Endothelial cell of umbilical vein (primary cell): ENCODE measurements around the gene ARRB1. TPM values are rescaled to one million over a fixed set of nuclear protein-coding genes. Genes with fewer than 3 reads are reported as not detected.

Experiments used
- Bru-seq: library from RNA; stranded (reverse); fragments of 400-500 nt; gene quantifications from one replicate; lab custom pipeline; 2021; lab: Mats Ljungman, UMichigan
- BruChase-seq, 2 experiments: library from RNA; stranded (reverse); fragments of 400-500 nt; gene quantifications; one replicate each; lab custom pipeline; 2021; lab: Mats Ljungman, UMichigan
- BruUV-seq: library from RNA; stranded (reverse); fragments of 400-500 nt; replicated peaks from 2 replicates; lab custom pipeline; 2021; lab: Mats Ljungman, UMichigan
- CTCF ChIA-PET: fragments of 300-600, 350-600 bp; sonication (Branson Sonifier 250); formaldehyde crosslinking; loops from one replicate; lab custom pipeline; 2021; ENCODE audit warnings: antibody characterized with exemption, inconsistent platforms; lab: Charles Lee
- POLR2A ChIA-PET: fragments of 300-600, 350-600 bp; sonication (Branson Sonifier 250); formaldehyde crosslinking; loops from one replicate; lab custom pipeline; 2021; ENCODE audit warnings: antibody characterized with exemption, inconsistent platforms; lab: Charles Lee
- DNase-seq: peaks from one replicate; pipeline ENCODE4 v3.0.0-alpha.2; 2011; ENCODE audit warnings: low read depth, low spot score
- FAIRE-seq: peaks from 2 replicates; lab custom pipeline; 2011; peaks lifted over from hg19 to GRCh38; lab: Jason Lieb, UNC
- H2AFZ ChIP-seq: 2 replicates; pipeline ENCODE4 v1.6.0; 2012; ENCODE audit warnings: low read depth, low read length, control low read depth, inconsistent platforms
- H3K27ac ChIP-seq: 2 replicates; pipeline ENCODE4 v1.5.1; 2011; ENCODE audit warnings: low read depth, mild to moderate bottlenecking, control low read depth, low read length, moderate library complexity; ENCODE audit not compliant: insufficient read depth
- H3K27me3 ChIP-seq, 2 experiments: 2 replicates each; pipeline versions ENCODE4 v1.6.0 to v1.6.1; 2011; ENCODE audit warnings: low read length in 2 of 2, mixed read lengths in 1 of 2; ENCODE audit not compliant: control insufficient read depth in 2 of 2, insufficient read depth in 2 of 2
- H3K36me3 ChIP-seq, 2 experiments: 2 replicates in 1 of 2; 3 replicates in 1 of 2; pipeline ENCODE4 v1.5.1; 2011; ENCODE audit warnings: low read length in 2 of 2, mild to moderate bottlenecking in 1 of 2, moderate library complexity in 1 of 2; ENCODE audit not compliant: control insufficient read depth in 2 of 2, insufficient read depth in 2 of 2; ENCODE audit errors: extremely low read depth in 1 of 2
- H3K4me1 ChIP-seq: 3 replicates; pipeline ENCODE4 v1.5.1; 2011; ENCODE audit warnings: mild to moderate bottlenecking, low read length; ENCODE audit not compliant: control insufficient read depth, insufficient read depth; ENCODE audit errors: extremely low read depth
- H3K4me2 ChIP-seq: 2 replicates; pipeline ENCODE4 v1.6.1; 2011; ENCODE audit warnings: low read length, control low read depth, mixed read lengths; ENCODE audit not compliant: insufficient read depth
- H3K4me3 ChIP-seq, 3 experiments: fragments of 200-600 bp in 1 of 3; sonication (generic), shearing (Covaris generic) in 1 of 3; replicated peaks in 1 of 3; 2 replicates each; pipeline ENCODE4 v1.5.1; 2011 to 2016; ENCODE audit warnings: control low read depth in 3 of 3, low read length in 3 of 3, mild to moderate bottlenecking in 2 of 3, inconsistent platforms in 1 of 3, low read depth in 1 of 3, moderate library complexity in 1 of 3; ENCODE audit not compliant: insufficient read depth in 1 of 3
- H3K79me2 ChIP-seq: 2 replicates; pipeline ENCODE4 v1.6.0; 2012; ENCODE audit warnings: low read length, inconsistent platforms; ENCODE audit not compliant: control insufficient read depth, insufficient read depth
- H3K9ac ChIP-seq: replicated peaks from 2 replicates; pipeline ENCODE3; 2011; ENCODE audit warnings: low read length, control low read depth; ENCODE audit not compliant: insufficient read depth; ENCODE audit errors: extremely low read depth
- H3K9me1 ChIP-seq: replicated peaks from 3 replicates; pipeline ENCODE4 v1.6.0; 2011; ENCODE audit warnings: mild to moderate bottlenecking, low read length; ENCODE audit not compliant: control insufficient read depth, insufficient read depth; ENCODE audit errors: extremely low read depth
- H3K9me3 ChIP-seq: replicated peaks from 2 replicates; pipeline ENCODE4 v1.5.1; 2012; ENCODE audit warnings: low read length, inconsistent platforms; ENCODE audit not compliant: control insufficient read depth, insufficient read depth
- H4K20me1 ChIP-seq: replicated peaks from 2 replicates; pipeline ENCODE3; 2011; ENCODE audit warnings: mild to moderate bottlenecking, low read length; ENCODE audit not compliant: control insufficient read depth, insufficient read depth; ENCODE audit errors: extremely low read depth
- EZH2 ChIP-seq: IDR thresholded peaks from 2 replicates; pipeline ENCODE4 v1.6.1; 2012; ENCODE audit warnings: borderline replicate concordance, low read depth, mild to moderate bottlenecking, moderate library complexity, low read length, inconsistent platforms; ENCODE audit not compliant: severe bottlenecking
- FOS ChIP-seq: IDR thresholded peaks from 2 replicates; pipeline ENCODE4 v1.6.1; 2011; ENCODE audit warnings: mild to moderate bottlenecking, low read length, moderate library complexity, borderline replicate concordance; ENCODE audit not compliant: insufficient read depth
- GATA2 ChIP-seq: IDR thresholded peaks from 2 replicates; pipeline ENCODE4 v1.7.0; 2011; ENCODE audit warnings: low read depth, mild to moderate bottlenecking, moderate library complexity, mixed read lengths, low read length; ENCODE audit not compliant: insufficient read length, insufficient read depth
- JUN ChIP-seq: IDR thresholded peaks from 2 replicates; pipeline ENCODE4 v1.6.1; 2011; ENCODE audit warnings: borderline replicate concordance, low read depth; ENCODE audit not compliant: insufficient read length, insufficient read depth
- MYC ChIP-seq: IDR thresholded peaks from one replicate; pipeline ENCODE4 v1.6.1; 2011; ENCODE audit warnings: mild to moderate bottlenecking, low read depth, low read length
- POLR2A ChIP-seq: IDR thresholded peaks from 2 replicates; pipeline ENCODE4 v1.6.1; 2012; ENCODE audit warnings: low read depth, mild to moderate bottlenecking, control low read depth, low read length
- POLR2AphosphoS5 ChIP-seq: IDR thresholded peaks from 2 replicates; pipeline ENCODE4 v1.6.1; 2012; ENCODE audit warnings: low read depth, mild to moderate bottlenecking, control low read depth, low read length, moderate library complexity; ENCODE audit not compliant: insufficient read depth
- dilution Hi-C: fragments of 300-500 bp; cut with MboI; formaldehyde crosslinking; loops from one replicate; pipeline ENCODE4 v1.15.0; 2019; ENCODE audit warnings: low sequenced_read_pairs; ENCODE audit not compliant: extremely low pct_ligation_motif_present
- intact Hi-C: fragments of 100-400 bp; cut with micrococcal nuclease; formaldehyde crosslinking; loops from one replicate; pipeline ENCODE4 v1.10.0; 2022
- long read RNA-seq: library from polyadenylated mRNA; stranded (forward); transcript quantifications from one replicate; pipeline ENCODE4 v2.0.0, GENCODE V29; 2021
- polyA minus RNA-seq, 3 experiments: library from RNA; depleted of rRNA, polyadenylated mRNA; stranded (reverse); fragments of >200 nt; gene quantifications; 1 replicate in 1 of 3; 2 replicates in 2 of 3; pipeline ENCODE4 v1.2.3, GENCODE V29; 2011
- polyA plus RNA-seq, 4 experiments: library from polyadenylated mRNA; depleted of rRNA in 3 of 4; stranded (reverse) in 3 of 4; unstranded in 1 of 4; fragments of >200 nt; gene quantifications; 2 replicates each; pipeline versions ENCODE4 v1.2.1 to v1.2.3, GENCODE V29; 2011 to 2012; ENCODE audit warnings: missing spikeins in 1 of 4
- total RNA-seq: library from RNA; stranded (reverse); gene quantifications from 2 replicates; pipeline ENCODE4 v1.2.3, GENCODE V29; 2021
- TF ChIP-seq, protein P1 (sequence below): IDR thresholded peaks from 2 replicates; pipeline ENCODE4 v1.6.1; 2011; ENCODE audit not compliant: insufficient read depth, insufficient read length
- TF ChIP-seq, protein P2 (sequence below), 2 donors: IDR thresholded peaks; 1 replicate in 1 of 2; 2 replicates in 1 of 2; pipeline ENCODE4 v1.5.1; 2011; ENCODE audit warnings: low read length in 2 of 2, mild to moderate bottlenecking in 2 of 2, moderate library complexity in 2 of 2, control low read depth in 1 of 2, inconsistent platforms in 1 of 2, low read depth in 1 of 2; ENCODE audit not compliant: insufficient read depth in 1 of 2; ENCODE audit errors: extremely low read depth in 1 of 2

ARRB1 gene
- total RNA-seq (63.9 and 83.7 TPM in 2 replicates), polyA plus RNA-seq (76.6 and 92.6 TPM in 2 replicates), polyA minus RNA-seq (284 and 350 TPM in 2 replicates), Bru-seq, nascent RNA (percentile 67 among the genes with signal in this experiment), BruChase-seq, experiment 1, labeled RNA remaining after a 6-hour chase (percentile 90 among the genes with signal in this experiment), BruChase-seq, experiment 2, labeled RNA remaining after a 2-hour chase (percentile 87 among the genes with signal in this experiment)
- 95.5 and 102 TPM in 2 replicates for polyA plus RNA-seq (2011; cell fraction: cytosol; rRNA removed)
- polyA plus RNA-seq (2011; cell fraction: nucleus; rRNA removed): 93.4 and 108 TPM in 2 replicates
- polyA plus RNA-seq (2012): 41.0 and 44.6 TPM in 2 replicates
- polyA minus RNA-seq (2011; cell fraction: cytosol; rRNA and poly(A)+ RNA removed): 16.3 TPM
- polyA minus RNA-seq (2011; cell fraction: nucleus; rRNA and poly(A)+ RNA removed): 109 and 112 TPM in 2 replicates
- long read RNA-seq, transcript ARRB1-201 (15 exons, 1,895 nt): major isoform, 23 of 52 reads
- long read RNA-seq, transcript ARRB1-202 (16 exons, 3,336 nt): minor isoform, 5 of 52 reads
- long read RNA-seq, partial matches to known transcripts: 3 of 52 reads
- long read RNA-seq, other reads (novel, unspliced or antisense): 21 of 52 reads

DNA sequence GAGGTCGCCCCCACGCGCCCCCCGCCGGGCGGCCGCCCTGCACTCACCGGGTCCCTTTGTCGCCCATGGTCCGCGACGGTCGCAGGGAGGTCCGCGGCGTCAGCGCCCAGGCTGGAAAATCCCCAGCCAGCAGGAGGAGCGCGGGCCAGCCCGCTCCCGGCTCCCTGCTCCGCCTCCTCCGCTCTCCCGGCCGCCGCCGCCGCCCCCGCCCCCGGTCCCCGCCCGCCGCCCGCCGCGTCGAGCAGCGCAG lies at the start of gene ARRB1:
Gene ARRB1, minus strand, starts transcription at position 121 of the 250 bp plus-strand sequence. Its CDS starts 54 bp downstream, at position 67.
- Histone ChIP-seq H3K4me3 (peak within 1 kb of the TSS in 2 of 3 experiments; percentile 33 to 85), H3K36me3 (no peaks in the 10 kb centered on the region), H3K4me2 (peak within 1 kb of the TSS; percentile 55), H3K27ac (peak within 1 kb of the TSS; percentile 80), H4K20me1 (no peaks in the 10 kb centered on the region), H2AFZ (peak within 1 kb of the TSS; percentile 76), H3K9ac (peak within 1 kb of the TSS; percentile 19), H3K9me1 (no peaks in the 10 kb centered on the region), H3K9me3 (no peaks in the 10 kb centered on the region), H3K79me2 (peaks cover 17% of the 10 kb centered on the region), H3K27me3 (no peaks in the 10 kb centered on the region), H3K4me1 (peaks cover 45% of the 10 kb centered on the region)
- no peak for DNase-seq
- intact Hi-C loops (no loop called here), dilution Hi-C loops (no loop called here)
- no peak for FAIRE-seq
- no TSS peak for BruUV-seq
- no peak for TF ChIP-seq POLR2A
- no peak for TF ChIP-seq GATA2
- TF ChIP-seq POLR2AphosphoS5: no peak
- TF ChIP-seq, protein P1, sequence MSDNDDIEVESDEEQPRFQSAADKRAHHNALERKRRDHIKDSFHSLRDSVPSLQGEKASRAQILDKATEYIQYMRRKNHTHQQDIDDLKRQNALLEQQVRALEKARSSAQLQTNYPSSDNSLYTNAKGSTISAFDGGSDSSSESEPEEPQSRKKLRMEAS: no peak
- TF ChIP-seq MYC: no peak
- TF ChIP-seq EZH2: no peak
- TF ChIP-seq JUN: no peak
- no peak for TF ChIP-seq FOS
- TF ChIP-seq, protein P2, sequence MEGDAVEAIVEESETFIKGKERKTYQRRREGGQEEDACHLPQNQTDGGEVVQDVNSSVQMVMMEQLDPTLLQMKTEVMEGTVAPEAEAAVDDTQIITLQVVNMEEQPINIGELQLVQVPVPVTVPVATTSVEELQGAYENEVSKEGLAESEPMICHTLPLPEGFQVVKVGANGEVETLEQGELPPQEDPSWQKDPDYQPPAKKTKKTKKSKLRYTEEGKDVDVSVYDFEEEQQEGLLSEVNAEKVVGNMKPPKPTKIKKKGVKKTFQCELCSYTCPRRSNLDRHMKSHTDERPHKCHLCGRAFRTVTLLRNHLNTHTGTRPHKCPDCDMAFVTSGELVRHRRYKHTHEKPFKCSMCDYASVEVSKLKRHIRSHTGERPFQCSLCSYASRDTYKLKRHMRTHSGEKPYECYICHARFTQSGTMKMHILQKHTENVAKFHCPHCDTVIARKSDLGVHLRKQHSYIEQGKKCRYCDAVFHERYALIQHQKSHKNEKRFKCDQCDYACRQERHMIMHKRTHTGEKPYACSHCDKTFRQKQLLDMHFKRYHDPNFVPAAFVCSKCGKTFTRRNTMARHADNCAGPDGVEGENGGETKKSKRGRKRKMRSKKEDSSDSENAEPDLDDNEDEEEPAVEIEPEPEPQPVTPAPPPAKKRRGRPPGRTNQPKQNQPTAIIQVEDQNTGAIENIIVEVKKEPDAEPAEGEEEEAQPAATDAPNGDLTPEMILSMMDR (IDR thresholded peaks at IDR 0.05; ENCODE audit: extremely low read depth in 1 of 2, insufficient read depth in 1 of 2, low read depth in 1 of 2, low read length in 2 of 2): no peak
- ChIA-PET CTCF (interaction anchor here (1.2 to 5.5 kb wide), 10 partner anchors 9 to 71 kb away, joined by 3 to 28 read pairs (median 4); no protein-coding TSS in a partner anchor), POLR2A (no interaction called here)
